Measurements from ENCODE around the gene AKNA. TPM values are rescaled to one million over a fixed set of nuclear protein-coding genes. Genes with fewer than 3 reads are reported as not detected.

AKNA gene
- total RNA-seq, 1 experiment from 2014 or later: 20.6 TPM

GRCh38 chr9:114296338-114296737 lies 91.4 kb downstream of the AKNA start:
- BruUV-seq (replicated peaks): no TSS peak
- H3K27ac ChIP-seq (ENCODE audit: low read depth, low read length): no peak overlapping the region
- no peaks in the 10 kb centered on the region for H3K79me2 ChIP-seq (ENCODE audit: insufficient read depth, low read length)
- no peaks in the 10 kb centered on the region for H3K4me1 ChIP-seq (ENCODE audit: control insufficient read depth in 1 of 2, insufficient read depth in 2 of 2, low read length in 2 of 2)
- H3K9me2 ChIP-seq (ENCODE audit: insufficient read depth): no peaks in the 10 kb centered on the region
- ChIA-PET RAD21 (ENCODE audit: low non-redundant PET in 1 of 2, low total read pairs in 2 of 2, uncharacterized antibody in 2 of 2, unreplicated experiment in 2 of 2) (no interaction called here), CTCF (no interaction called here), POLR2A (no interaction called here)
- peaks cover 0 to 8% of the 10 kb centered on the region in 2 experiments; a peak in 1 of 4 replicates for H3K36me3 ChIP-seq (ENCODE audit: control insufficient read depth in 1 of 2, insufficient read depth in 2 of 2, low read length in 2 of 2)
- H2AFZ ChIP-seq (ENCODE audit: low read depth, low read length, poor library complexity, severe bottlenecking): no peak overlapping the region
- H3K9me3 ChIP-seq (ENCODE audit: control insufficient read depth in 1 of 2, insufficient read depth in 1 of 2, low read depth in 1 of 2, low read length in 2 of 2): no peaks in the 10 kb centered on the region
- no peak for ATAC-seq
- H3K4me3 ChIP-seq (replicated peaks in 1 of 2; ENCODE audit: low read depth in 1 of 2, low read length in 2 of 2): no peak overlapping the region
- TF ChIP-seq POLR2A (IDR thresholded peaks at IDR 0.05; ENCODE audit: borderline replicate concordance, extremely low read depth, insufficient read depth, insufficient read length): no peak
- TF ChIP-seq POLR2AphosphoS5 (IDR thresholded peaks at IDR 0.05; ENCODE audit: low read depth, low read length): no peak
- TF ChIP-seq ATF3 (IDR thresholded peaks at IDR 0.05): no peak
- no peak for TF ChIP-seq SP1 (IDR thresholded peaks at IDR 0.05; ENCODE audit: low read depth)
- TF ChIP-seq, protein P1, sequence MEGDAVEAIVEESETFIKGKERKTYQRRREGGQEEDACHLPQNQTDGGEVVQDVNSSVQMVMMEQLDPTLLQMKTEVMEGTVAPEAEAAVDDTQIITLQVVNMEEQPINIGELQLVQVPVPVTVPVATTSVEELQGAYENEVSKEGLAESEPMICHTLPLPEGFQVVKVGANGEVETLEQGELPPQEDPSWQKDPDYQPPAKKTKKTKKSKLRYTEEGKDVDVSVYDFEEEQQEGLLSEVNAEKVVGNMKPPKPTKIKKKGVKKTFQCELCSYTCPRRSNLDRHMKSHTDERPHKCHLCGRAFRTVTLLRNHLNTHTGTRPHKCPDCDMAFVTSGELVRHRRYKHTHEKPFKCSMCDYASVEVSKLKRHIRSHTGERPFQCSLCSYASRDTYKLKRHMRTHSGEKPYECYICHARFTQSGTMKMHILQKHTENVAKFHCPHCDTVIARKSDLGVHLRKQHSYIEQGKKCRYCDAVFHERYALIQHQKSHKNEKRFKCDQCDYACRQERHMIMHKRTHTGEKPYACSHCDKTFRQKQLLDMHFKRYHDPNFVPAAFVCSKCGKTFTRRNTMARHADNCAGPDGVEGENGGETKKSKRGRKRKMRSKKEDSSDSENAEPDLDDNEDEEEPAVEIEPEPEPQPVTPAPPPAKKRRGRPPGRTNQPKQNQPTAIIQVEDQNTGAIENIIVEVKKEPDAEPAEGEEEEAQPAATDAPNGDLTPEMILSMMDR (IDR thresholded peaks at IDR 0.05 in 2 of 3, conservative IDR thresholded peaks at IDR 0.05 in 1 of 3; ENCODE audit: borderline replicate concordance in 1 of 3, insufficient read depth in 1 of 3, low read depth in 2 of 3, low read length in 2 of 3): no peak
- no peak for TF ChIP-seq EZH2phosphoT487 (IDR thresholded peaks at IDR 0.05; ENCODE audit: borderline replicate concordance)
- TF ChIP-seq, protein P2, sequence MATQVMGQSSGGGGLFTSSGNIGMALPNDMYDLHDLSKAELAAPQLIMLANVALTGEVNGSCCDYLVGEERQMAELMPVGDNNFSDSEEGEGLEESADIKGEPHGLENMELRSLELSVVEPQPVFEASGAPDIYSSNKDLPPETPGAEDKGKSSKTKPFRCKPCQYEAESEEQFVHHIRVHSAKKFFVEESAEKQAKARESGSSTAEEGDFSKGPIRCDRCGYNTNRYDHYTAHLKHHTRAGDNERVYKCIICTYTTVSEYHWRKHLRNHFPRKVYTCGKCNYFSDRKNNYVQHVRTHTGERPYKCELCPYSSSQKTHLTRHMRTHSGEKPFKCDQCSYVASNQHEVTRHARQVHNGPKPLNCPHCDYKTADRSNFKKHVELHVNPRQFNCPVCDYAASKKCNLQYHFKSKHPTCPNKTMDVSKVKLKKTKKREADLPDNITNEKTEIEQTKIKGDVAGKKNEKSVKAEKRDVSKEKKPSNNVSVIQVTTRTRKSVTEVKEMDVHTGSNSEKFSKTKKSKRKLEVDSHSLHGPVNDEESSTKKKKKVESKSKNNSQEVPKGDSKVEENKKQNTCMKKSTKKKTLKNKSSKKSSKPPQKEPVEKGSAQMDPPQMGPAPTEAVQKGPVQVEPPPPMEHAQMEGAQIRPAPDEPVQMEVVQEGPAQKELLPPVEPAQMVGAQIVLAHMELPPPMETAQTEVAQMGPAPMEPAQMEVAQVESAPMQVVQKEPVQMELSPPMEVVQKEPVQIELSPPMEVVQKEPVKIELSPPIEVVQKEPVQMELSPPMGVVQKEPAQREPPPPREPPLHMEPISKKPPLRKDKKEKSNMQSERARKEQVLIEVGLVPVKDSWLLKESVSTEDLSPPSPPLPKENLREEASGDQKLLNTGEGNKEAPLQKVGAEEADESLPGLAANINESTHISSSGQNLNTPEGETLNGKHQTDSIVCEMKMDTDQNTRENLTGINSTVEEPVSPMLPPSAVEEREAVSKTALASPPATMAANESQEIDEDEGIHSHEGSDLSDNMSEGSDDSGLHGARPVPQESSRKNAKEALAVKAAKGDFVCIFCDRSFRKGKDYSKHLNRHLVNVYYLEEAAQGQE (IDR thresholded peaks at IDR 0.05; ENCODE audit: low read depth): no peak
- TF ChIP-seq CEBPB (IDR thresholded peaks at IDR 0.05; ENCODE audit: low read depth): no peak
- TF ChIP-seq RAD21 (IDR thresholded peaks at IDR 0.05; ENCODE audit: low read depth): no peak
- no peak for TF ChIP-seq CBX3 (IDR thresholded peaks at IDR 0.05; ENCODE audit: low read depth)
- no peak for TF ChIP-seq YY1 (IDR thresholded peaks at IDR 0.05; ENCODE audit: extremely low read depth, insufficient replicate concordance, low read depth, low read length)
- no peak for TF ChIP-seq ZFX (IDR thresholded peaks at IDR 0.05)
- TF ChIP-seq ZNF274 (IDR thresholded peaks at IDR 0.05; ENCODE audit: low read depth, low read length): no peak
- TF ChIP-seq EZH2 (IDR thresholded peaks at IDR 0.05): no peak
- TF ChIP-seq, protein P3, sequence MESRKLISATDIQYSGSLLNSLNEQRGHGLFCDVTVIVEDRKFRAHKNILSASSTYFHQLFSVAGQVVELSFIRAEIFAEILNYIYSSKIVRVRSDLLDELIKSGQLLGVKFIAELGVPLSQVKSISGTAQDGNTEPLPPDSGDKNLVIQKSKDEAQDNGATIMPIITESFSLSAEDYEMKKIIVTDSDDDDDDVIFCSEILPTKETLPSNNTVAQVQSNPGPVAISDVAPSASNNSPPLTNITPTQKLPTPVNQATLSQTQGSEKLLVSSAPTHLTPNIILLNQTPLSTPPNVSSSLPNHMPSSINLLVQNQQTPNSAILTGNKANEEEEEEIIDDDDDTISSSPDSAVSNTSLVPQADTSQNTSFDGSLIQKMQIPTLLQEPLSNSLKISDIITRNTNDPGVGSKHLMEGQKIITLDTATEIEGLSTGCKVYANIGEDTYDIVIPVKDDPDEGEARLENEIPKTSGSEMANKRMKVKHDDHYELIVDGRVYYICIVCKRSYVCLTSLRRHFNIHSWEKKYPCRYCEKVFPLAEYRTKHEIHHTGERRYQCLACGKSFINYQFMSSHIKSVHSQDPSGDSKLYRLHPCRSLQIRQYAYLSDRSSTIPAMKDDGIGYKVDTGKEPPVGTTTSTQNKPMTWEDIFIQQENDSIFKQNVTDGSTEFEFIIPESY (IDR thresholded peaks at IDR 0.05; ENCODE audit: extremely low read depth, insufficient replicate concordance, low read length): no peak
- no peak for TF ChIP-seq SRF (IDR thresholded peaks at IDR 0.05; ENCODE audit: low read depth)
- no peak for TF ChIP-seq EGR1 (IDR thresholded peaks at IDR 0.05; ENCODE audit: low read depth)
- no peak for TF ChIP-seq TCF7L2 (IDR thresholded peaks at IDR 0.05; ENCODE audit: borderline replicate concordance, extremely low read depth, insufficient read depth, insufficient read length)
- no peak for TF ChIP-seq ELF1 (IDR thresholded peaks at IDR 0.05; ENCODE audit: borderline replicate concordance, low read depth)
- no peak for TF ChIP-seq FOSL1 (IDR thresholded peaks at IDR 0.05; ENCODE audit: low read depth)
- no peak overlapping the region for H3K4me2 ChIP-seq (ENCODE audit: low read length)
- no peaks in the 10 kb centered on the region for H4K20me1 ChIP-seq (ENCODE audit: insufficient read depth)
- intact Hi-C loops (cut with micrococcal nuclease): no loop called here
- no peak overlapping the region for H3K9ac ChIP-seq (ENCODE audit: low read length)
- DNase-seq (ENCODE audit: low read depth, low spot score): no peak
- no peaks in the 10 kb centered on the region for H3K27me3 ChIP-seq (ENCODE audit: insufficient read depth, low read length)
